ENCODE measurements around the gene OR52E5.

- TF ChIP-seq POLR2A (IDR thresholded peaks at IDR 0.05; ENCODE audit: extremely low read depth, insufficient read length) (no peak), CTCF (IDR thresholded peaks at IDR 0.05; ENCODE audit: low read depth, low read length) (no peak), MYC (IDR thresholded peaks at IDR 0.05; ENCODE audit: low read depth, low read length) (no peak)
Observed at GRCh38 chr11:5880329-5880728, 12.7 kb upstream of the OR52E5 start, which contains the start of gene OR52E4.

Data from NB4 (cell line).